Astrocyte (in vitro differentiated cells and primary cell): Measurements from ENCODE around the gene AGPAT3. TPM values are rescaled to one million over a fixed set of nuclear protein-coding genes. Genes with fewer than 3 reads are reported as not detected.
A peak's percentile ranks its signal among the peaks of the same experiment; 100 is the strongest.

Experiments
- DNase-seq: peaks from one replicate; pipeline ENCODE4 v3.0.0-alpha.2; 2010; ENCODE audit warnings: low read depth
- FAIRE-seq: peaks from 2 replicates; lab custom pipeline; 2011; peaks lifted over from hg19 to GRCh38; lab: Jason Lieb, UNC
- H2AFZ ChIP-seq: 2 replicates; pipeline ENCODE4 v1.6.0; 2012; ENCODE audit warnings: low read depth, low read length, inconsistent platforms
- H3K27ac ChIP-seq: 2 replicates; pipeline ENCODE4 v1.5.1; 2011; ENCODE audit warnings: low read depth, low read length, inconsistent platforms
- H3K27me3 ChIP-seq: 2 replicates; pipeline ENCODE4 v1.6.0; 2011; ENCODE audit warnings: low read length, inconsistent platforms; ENCODE audit not compliant: insufficient read depth
- H3K36me3 ChIP-seq: 2 replicates; pipeline ENCODE4 v1.5.1; 2011; ENCODE audit warnings: low read length, inconsistent platforms; ENCODE audit not compliant: insufficient read depth
- H3K4me1 ChIP-seq: 2 replicates; pipeline ENCODE4 v1.5.1; 2011; ENCODE audit warnings: low read length, inconsistent platforms; ENCODE audit not compliant: insufficient read depth
- H3K4me2 ChIP-seq: 2 replicates; pipeline ENCODE4 v1.6.0; 2012; ENCODE audit warnings: low read length, inconsistent platforms
- H3K4me3 ChIP-seq: 2 replicates; pipeline ENCODE4 v1.5.1; 2011; ENCODE audit warnings: low read depth, mild to moderate bottlenecking, low read length, inconsistent platforms; ENCODE audit not compliant: insufficient read depth
- H3K79me2 ChIP-seq: 2 replicates; pipeline ENCODE4 v1.6.0; 2012; ENCODE audit warnings: mild to moderate bottlenecking, low read length, inconsistent platforms; ENCODE audit not compliant: insufficient read depth
- H3K9ac ChIP-seq: 2 replicates; pipeline ENCODE4 v1.6.0; 2012; ENCODE audit warnings: mild to moderate bottlenecking, low read length, inconsistent platforms
- H3K9me3 ChIP-seq: 2 replicates; pipeline ENCODE4 v1.5.1; 2012; ENCODE audit warnings: low read depth, mild to moderate bottlenecking, low read length, inconsistent platforms; ENCODE audit not compliant: insufficient read depth
- H4K20me1 ChIP-seq: 2 replicates; pipeline ENCODE4 v1.6.0; 2012; ENCODE audit warnings: low read length, inconsistent platforms; ENCODE audit not compliant: insufficient read depth
- H3K27ac Mint-ChIP-seq: one replicate; pipeline ENCODE4 v1.8.0; 2021; ENCODE audit warnings: mild to moderate bottlenecking, mixed read lengths; ENCODE audit not compliant: unreplicated experiment
- H3K27me3 Mint-ChIP-seq: one replicate; pipeline ENCODE4 v1.8.0; 2021; ENCODE audit warnings: low read depth, mixed read lengths; ENCODE audit not compliant: unreplicated experiment
- H3K36me3 Mint-ChIP-seq: one replicate; pipeline ENCODE4 v1.8.0; 2021; ENCODE audit warnings: low read depth, mixed read lengths; ENCODE audit not compliant: unreplicated experiment
- H3K4me1 Mint-ChIP-seq: one replicate; pipeline ENCODE4 v1.8.0; 2021; ENCODE audit warnings: low read depth, mixed read lengths; ENCODE audit not compliant: unreplicated experiment
- H3K4me3 Mint-ChIP-seq: one replicate; pipeline ENCODE4 v1.8.0; 2021; ENCODE audit warnings: mild to moderate bottlenecking, moderate library complexity, mixed read lengths; ENCODE audit not compliant: unreplicated experiment
- H3K9me3 Mint-ChIP-seq: one replicate; pipeline ENCODE4 v1.8.0; 2021; ENCODE audit warnings: mild to moderate bottlenecking, mixed read lengths; ENCODE audit not compliant: unreplicated experiment
- CTCF ChIP-seq: IDR thresholded peaks from 2 replicates; pipeline ENCODE4 v1.5.1; 2011; ENCODE audit warnings: low read depth, mild to moderate bottlenecking, inconsistent platforms, low read length, moderate library complexity; ENCODE audit not compliant: insufficient read depth
- EZH2 ChIP-seq: IDR thresholded peaks from 2 replicates; pipeline ENCODE4 v1.6.1; 2012; ENCODE audit warnings: mild to moderate bottlenecking, low read length, inconsistent platforms; ENCODE audit not compliant: insufficient read depth
- total RNA-seq: library from RNA; stranded (reverse); gene quantifications from 2 replicates; pipeline ENCODE4 v1.2.1, GENCODE V29; 2021

The AGPAT3 gene
- total RNA-seq, 1 donor from 2014 or later, result 34.7 TPM

- Mint-ChIP-seq H3K36me3 (no peaks in the 10 kb centered on the region), H3K9me3 (no peaks in the 10 kb centered on the region), H3K4me1 (peaks cover 16% of the 10 kb centered on the region), H3K27ac (no peak overlapping the region), H3K4me3 (no peak overlapping the region), H3K27me3 (no peaks in the 10 kb centered on the region)
- DNase-seq (no peak), FAIRE-seq (no peak)
- TF ChIP-seq EZH2, result no peak
- Histone ChIP-seq H3K4me3 (no peak overlapping the region), H2AFZ (no peak overlapping the region), H4K20me1 (peaks cover 75% of the 10 kb centered on the region), H3K27me3 (no peaks in the 10 kb centered on the region), H3K9ac (no peak overlapping the region), H3K79me2 (peaks cover 33% of the 10 kb centered on the region), H3K4me2 (peak overlapping the region; percentile 73), H3K36me3 (no peaks in the 10 kb centered on the region), H3K4me1 (peaks cover 12% of the 10 kb centered on the region), H3K27ac (no peak overlapping the region), H3K9me3 (no peaks in the 10 kb centered on the region)
Observed at GRCh38 chr21:43917515-43918384, 52.7 kb downstream of the AGPAT3 start.

- DNase-seq (no peak), FAIRE-seq (no peak)
- Histone ChIP-seq H3K4me2 (no peak overlapping the region), H3K27ac (no peak overlapping the region), H2AFZ (no peak overlapping the region), H3K4me1 (peaks cover 12% of the 10 kb centered on the region), H3K79me2 (peaks cover 34% of the 10 kb centered on the region), H3K27me3 (no peaks in the 10 kb centered on the region), H3K9me3 (no peaks in the 10 kb centered on the region), H3K36me3 (no peaks in the 10 kb centered on the region), H3K9ac (no peak overlapping the region), H4K20me1 (peaks cover 72% of the 10 kb centered on the region), H3K4me3 (no peak overlapping the region)
- Mint-ChIP-seq H3K9me3 (no peaks in the 10 kb centered on the region), H3K27ac (no peak overlapping the region), H3K4me3 (no peak overlapping the region), H3K4me1 (peaks cover 19% of the 10 kb centered on the region), H3K27me3 (no peaks in the 10 kb centered on the region), H3K36me3 (no peaks in the 10 kb centered on the region)
- TF ChIP-seq EZH2 (no peak), CTCF (no peak)
Observed at GRCh38 chr21:43918385-43918947, 53.4 kb downstream of the AGPAT3 start.

- Histone ChIP-seq H3K4me2 (no peak overlapping the region), H2AFZ (no peak overlapping the region), H3K9me3 (no peaks in the 10 kb centered on the region), H4K20me1 (peaks cover 69% of the 10 kb centered on the region), H3K36me3 (no peaks in the 10 kb centered on the region), H3K27me3 (no peaks in the 10 kb centered on the region), H3K4me1 (peaks cover 10% of the 10 kb centered on the region), H3K27ac (no peak overlapping the region), H3K4me3 (no peak overlapping the region), H3K9ac (no peak overlapping the region), H3K79me2 (peaks cover 34% of the 10 kb centered on the region)
- Mint-ChIP-seq H3K27ac (no peak overlapping the region), H3K4me3 (no peak overlapping the region), H3K27me3 (no peaks in the 10 kb centered on the region), H3K36me3 (no peaks in the 10 kb centered on the region), H3K4me1 (peaks cover 18% of the 10 kb centered on the region), H3K9me3 (no peaks in the 10 kb centered on the region)
- FAIRE-seq (no peak), DNase-seq (no peak)
- TF ChIP-seq EZH2, result no peak
- no peak for TF ChIP-seq CTCF
Observed at GRCh38 chr21:43919283-43919682, 54.3 kb downstream of the AGPAT3 start.
